Breast epithelium (tissue), 3 donors: ENCODE measurements around the gene NUDT5.

ENCODE experiments used
- CTCF ChIP-seq, 3 donors: fragments of 450-650 bp; IDR thresholded peaks; one replicate each; pipeline ENCODE4 v1.5.1; 2016 to 2017; ENCODE audit warnings: antibody characterized with exemption in 3 of 3, mild to moderate bottlenecking in 3 of 3, moderate library complexity in 3 of 3
- POLR2A ChIP-seq: fragments of 450-650 bp; IDR thresholded peaks from one replicate; pipeline ENCODE4 v1.6.1; 2016; ENCODE audit warnings: antibody characterized with exemption, mild to moderate bottlenecking, moderate library complexity
- POLR2AphosphoS5 ChIP-seq, 3 donors: sonication (generic); formaldehyde crosslinking; IDR thresholded peaks; one replicate each; pipeline ENCODE4 v1.6.1; 2017; ENCODE audit warnings: antibody characterized with exemption in 3 of 3

GRCh38 chr10:12121673-12122072 lies 74.0 kb downstream of the NUDT5 start:
- TF ChIP-seq CTCF (IDR thresholded peaks at IDR 0.05) (no peak), POLR2AphosphoS5 (IDR thresholded peaks at IDR 0.05) (no peak), POLR2A (no peak)
